Liver (tissue), 3 donors: Measurements from ENCODE around the gene CFAP221.

Experiments
- CTCF ChIP-seq: fragments of 150-350 bp; IDR thresholded peaks from 2 replicates; pipeline ENCODE4 v1.5.1; 2017; ENCODE audit warnings: improper control_type of control experiment, low read depth, low read length; ENCODE audit not compliant: missing input control
- FOXA1 ChIP-seq: IDR thresholded peaks from 2 replicates; pipeline ENCODE4 v1.6.1; 2016; ENCODE audit warnings: antibody characterized with exemption
- HNF4A ChIP-seq, 2 donors: conservative IDR thresholded peaks; 2 replicates each; pipeline ENCODE4 v1.6.1; 2016; ENCODE audit warnings: antibody characterized with exemption in 2 of 2, mild to moderate bottlenecking in 2 of 2
- JUND ChIP-seq, 2 donors: IDR thresholded peaks; 2 replicates each; pipeline ENCODE4 v1.6.1; 2016; ENCODE audit warnings: antibody characterized with exemption in 2 of 2
- REST ChIP-seq: IDR thresholded peaks from 2 replicates; pipeline ENCODE4 v1.6.1; 2016; ENCODE audit warnings: antibody characterized with exemption, mild to moderate bottlenecking
- YY1 ChIP-seq: IDR thresholded peaks from 2 replicates; pipeline ENCODE4 v1.6.1; 2016; ENCODE audit warnings: antibody characterized with exemption, mild to moderate bottlenecking
- donor health status: healthy.
- donor health status: healthy.

GRCh38 chr2:119672161-119672862, 128.1 kb downstream of the CFAP221 start:
- TF ChIP-seq JUND (IDR thresholded peaks at IDR 0.05) = no peak
- TF ChIP-seq CTCF = no peak
- TF ChIP-seq HNF4A (conservative IDR thresholded peaks at IDR 0.05) = no peak
- TF ChIP-seq REST = no peak
- no peak for TF ChIP-seq FOXA1
- TF ChIP-seq YY1 = no peak
